DOHH2 (cell line): Measurements from ENCODE around the gene GRM3.

Experiments
- H3F3A ChIP-seq: fragments of 200-600 bp; sonication (generic), shearing (Covaris generic); 2 replicates; pipeline ENCODE4 v1.6.0; 2016; ENCODE audit warnings: antibody characterized with exemption, mild to moderate bottlenecking; ENCODE audit not compliant: control insufficient read depth, insufficient read depth
- H3K27ac ChIP-seq: fragments of 200-600 bp; sonication (generic); 2 replicates; pipeline ENCODE4 v1.5.1; 2014; ENCODE audit warnings: low read depth, mild to moderate bottlenecking, low read length, moderate library complexity
- H3K27me3 ChIP-seq: fragments of 200-600 bp; sonication (generic); 2 replicates; pipeline ENCODE4 v1.6.1; 2014; ENCODE audit warnings: mild to moderate bottlenecking, low read length, mixed read lengths; ENCODE audit not compliant: control insufficient read depth
- H3K36me3 ChIP-seq: fragments of 200-600 bp; sonication (generic); 2 replicates; pipeline ENCODE4 v1.6.1; 2014; ENCODE audit warnings: mild to moderate bottlenecking, low read length, moderate library complexity, mixed read lengths; ENCODE audit not compliant: control insufficient read depth
- H3K4me1 ChIP-seq: fragments of 200-600 bp; sonication (generic); 2 replicates; pipeline ENCODE4 v1.6.1; 2014; ENCODE audit warnings: mild to moderate bottlenecking, low read length, mixed read lengths; ENCODE audit not compliant: control insufficient read depth
- H3K4me2 ChIP-seq: fragments of 200-600 bp; sonication (generic); 2 replicates; pipeline ENCODE4 v1.6.0; 2014; ENCODE audit warnings: mild to moderate bottlenecking, low read length, moderate library complexity
- H3K4me3 ChIP-seq: fragments of 200-600 bp; sonication (generic); 2 replicates; pipeline ENCODE4 v1.5.1; 2014; ENCODE audit warnings: mild to moderate bottlenecking, low read length, mixed read lengths
- H3K79me2 ChIP-seq: fragments of 200-600 bp; sonication (generic); 2 replicates; pipeline ENCODE4 v1.6.1; 2014; ENCODE audit warnings: mild to moderate bottlenecking, low read length, mixed read lengths; ENCODE audit not compliant: control insufficient read depth
- H3K9me2 ChIP-seq: fragments of 200-600 bp; sonication (generic); replicated peaks from 2 replicates; pipeline ENCODE4 v1.6.1; 2014; ENCODE audit warnings: mild to moderate bottlenecking, low read length, mixed read lengths; ENCODE audit not compliant: control insufficient read depth
- H3K9me3 ChIP-seq: fragments of 200-600 bp; sonication (generic); 2 replicates; pipeline ENCODE4 v1.6.1; 2014; ENCODE audit warnings: antibody characterized with exemption, low read length, mixed read lengths; ENCODE audit not compliant: control insufficient read depth, insufficient read depth
- H4K20me1 ChIP-seq: fragments of 200-600 bp; sonication (generic); 2 replicates; pipeline ENCODE4 v1.6.0; 2014; ENCODE audit warnings: low read depth, mild to moderate bottlenecking, antibody characterized with exemption, low read length, moderate library complexity; ENCODE audit not compliant: control insufficient read depth, insufficient read depth
- EZH2phosphoT487 ChIP-seq: fragments of 200-600 bp; sonication (generic); IDR thresholded peaks from 2 replicates; pipeline ENCODE4 v1.6.1; 2017; ENCODE audit warnings: borderline replicate concordance, mild to moderate bottlenecking, antibody characterized with exemption, low read length, moderate library complexity, mixed read lengths
- TF ChIP-seq, protein P1 (sequence below): fragments of 200-600 bp; sonication (generic); IDR thresholded peaks from one replicate; pipeline ENCODE4 v1.5.1; 2014; ENCODE audit warnings: antibody characterized with exemption, mild to moderate bottlenecking, low read depth, low read length; ENCODE audit not compliant: poor library complexity, severe bottlenecking

Gene GRM3

GRCh38 chr7:86814661-86815379 is 171.1 kb downstream of the GRM3 start:
- Histone ChIP-seq H3K4me2 (no peak overlapping the region), H3K27ac (no peak overlapping the region), H3K4me1 (no peaks in the 10 kb centered on the region), H3F3A (no peaks in the 10 kb centered on the region), H3K4me3 (no peak overlapping the region), H3K9me3 (no peaks in the 10 kb centered on the region), H3K36me3 (no peaks in the 10 kb centered on the region), H3K79me2 (no peaks in the 10 kb centered on the region), H4K20me1 (no peaks in the 10 kb centered on the region), H3K9me2 (no peaks in the 10 kb centered on the region), H3K27me3 (peaks cover 6% of the 10 kb centered on the region; the same call in 1 of the 2 replicates)
- TF ChIP-seq EZH2phosphoT487 = no peak
- TF ChIP-seq, protein P1, sequence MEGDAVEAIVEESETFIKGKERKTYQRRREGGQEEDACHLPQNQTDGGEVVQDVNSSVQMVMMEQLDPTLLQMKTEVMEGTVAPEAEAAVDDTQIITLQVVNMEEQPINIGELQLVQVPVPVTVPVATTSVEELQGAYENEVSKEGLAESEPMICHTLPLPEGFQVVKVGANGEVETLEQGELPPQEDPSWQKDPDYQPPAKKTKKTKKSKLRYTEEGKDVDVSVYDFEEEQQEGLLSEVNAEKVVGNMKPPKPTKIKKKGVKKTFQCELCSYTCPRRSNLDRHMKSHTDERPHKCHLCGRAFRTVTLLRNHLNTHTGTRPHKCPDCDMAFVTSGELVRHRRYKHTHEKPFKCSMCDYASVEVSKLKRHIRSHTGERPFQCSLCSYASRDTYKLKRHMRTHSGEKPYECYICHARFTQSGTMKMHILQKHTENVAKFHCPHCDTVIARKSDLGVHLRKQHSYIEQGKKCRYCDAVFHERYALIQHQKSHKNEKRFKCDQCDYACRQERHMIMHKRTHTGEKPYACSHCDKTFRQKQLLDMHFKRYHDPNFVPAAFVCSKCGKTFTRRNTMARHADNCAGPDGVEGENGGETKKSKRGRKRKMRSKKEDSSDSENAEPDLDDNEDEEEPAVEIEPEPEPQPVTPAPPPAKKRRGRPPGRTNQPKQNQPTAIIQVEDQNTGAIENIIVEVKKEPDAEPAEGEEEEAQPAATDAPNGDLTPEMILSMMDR = peak; percentile 73

GRCh38 chr7:86815556-86815955 is 171.8 kb downstream of the GRM3 start:
- Histone ChIP-seq H3K9me2 (no peaks in the 10 kb centered on the region), H3K4me1 (no peaks in the 10 kb centered on the region), H3K9me3 (no peaks in the 10 kb centered on the region), H3K27me3 (peaks cover 6% of the 10 kb centered on the region; the same call in 1 of the 2 replicates), H3K36me3 (no peaks in the 10 kb centered on the region), H3F3A (no peaks in the 10 kb centered on the region), H3K4me2 (no peak overlapping the region), H3K79me2 (no peaks in the 10 kb centered on the region), H4K20me1 (no peaks in the 10 kb centered on the region), H3K27ac (no peak overlapping the region), H3K4me3 (no peak overlapping the region)
- no peak for TF ChIP-seq EZH2phosphoT487
- TF ChIP-seq, protein P1 = no peak

DNA sequence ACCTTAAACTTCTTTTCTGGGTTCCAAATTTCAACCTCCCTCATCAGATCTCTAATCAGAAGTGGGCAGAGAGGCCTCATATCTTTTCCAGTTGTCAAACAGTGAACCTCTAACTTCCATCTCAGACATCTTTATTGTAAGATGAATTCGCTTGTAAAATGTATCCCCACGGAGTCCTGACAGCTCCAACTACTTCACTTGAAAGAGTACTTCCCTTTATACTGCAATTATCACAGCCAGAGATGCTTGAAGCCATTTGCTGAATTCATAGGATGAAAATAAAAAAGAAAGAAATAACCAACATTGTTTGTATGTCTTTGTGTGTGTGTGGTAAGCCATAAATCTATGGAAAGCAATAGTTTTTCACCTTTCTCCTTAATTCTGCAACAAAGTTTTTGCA is 175.2 kb downstream of the GRM3 start:
- no peaks in the 10 kb centered on the region for H3K9me2 ChIP-seq
- no peaks in the 10 kb centered on the region for H3K79me2 ChIP-seq
- TF ChIP-seq EZH2phosphoT487 = no peak
- TF ChIP-seq, protein P1 = no peak
- no peak overlapping the region for H3K4me2 ChIP-seq
- no peaks in the 10 kb centered on the region for H3K36me3 ChIP-seq
- no peaks in the 10 kb centered on the region for H3K9me3 ChIP-seq
- H3K4me1 ChIP-seq = no peaks in the 10 kb centered on the region
- peaks cover 6% of the 10 kb centered on the region; the same call in 1 of the 2 replicates for H3K27me3 ChIP-seq
- no peaks in the 10 kb centered on the region for H4K20me1 ChIP-seq
- no peak overlapping the region for H3K4me3 ChIP-seq
- no peak overlapping the region for H3K27ac ChIP-seq
- H3F3A ChIP-seq = no peaks in the 10 kb centered on the region
